HG03066 (cell line): ENCODE data around the gene EMC6.
A peak's percentile ranks its signal among the peaks of the same experiment; 100 is the strongest.

Source experiments
- ATAC-seq: cut with Tn5 transposase; IDR thresholded peaks from one replicate; pipeline ENCODE4 v1.9.1; 2021; ENCODE audit warnings: low read depth; ENCODE audit not compliant: unreplicated experiment

Gene EMC6

DNA sequence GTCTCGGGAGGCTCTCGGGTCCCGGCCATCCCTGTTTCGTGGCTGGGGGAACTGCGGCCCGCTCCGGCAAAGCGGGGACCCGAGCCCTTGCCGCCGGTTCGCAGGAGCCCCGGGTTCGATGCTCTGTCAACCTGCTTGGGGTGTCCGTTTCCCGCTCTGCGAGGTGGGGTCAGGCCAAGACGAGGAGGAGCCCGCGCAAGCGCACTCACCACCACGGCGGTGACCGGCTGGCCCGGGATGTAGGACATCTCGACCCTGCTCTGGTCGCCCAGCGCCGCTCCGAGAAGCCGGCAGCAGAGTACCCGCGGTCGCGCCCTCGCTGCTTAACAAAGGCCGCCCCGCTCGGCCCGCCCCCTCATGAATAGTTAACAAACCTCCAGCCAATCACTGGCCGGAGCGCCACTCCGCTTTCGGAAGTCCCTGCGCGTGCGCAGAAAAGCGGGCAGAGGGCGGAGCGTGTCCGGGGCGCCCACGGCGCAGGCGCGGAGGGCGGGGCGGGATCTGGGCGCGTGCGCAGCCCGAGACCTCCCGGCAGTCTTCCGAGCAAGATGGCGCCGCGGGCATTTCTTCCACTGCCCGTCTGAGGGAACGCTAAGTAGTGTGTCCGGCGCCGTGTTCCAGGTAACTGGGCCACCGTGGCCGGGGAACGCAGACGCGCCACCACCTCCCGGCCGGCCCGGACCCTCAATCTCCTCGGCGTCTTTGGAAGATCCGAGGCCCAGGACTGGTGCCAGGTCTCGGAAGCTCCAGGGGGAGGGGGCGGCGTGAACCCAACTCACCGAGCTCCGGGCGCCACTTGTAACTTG, at the start of gene EMC6, which contains the start of gene TAX1BP3:
Gene EMC6, plus strand, starts transcription at position 534 of the 806 bp plus-strand sequence. CDS start 335 bp downstream, outside the sequence.
Gene TAX1BP3, minus strand, starts transcription at position 300 of the 806 bp plus-strand sequence. Its CDS starts 52 bp downstream, at position 248.
- ATAC-seq = peak; percentile 88

DNA sequence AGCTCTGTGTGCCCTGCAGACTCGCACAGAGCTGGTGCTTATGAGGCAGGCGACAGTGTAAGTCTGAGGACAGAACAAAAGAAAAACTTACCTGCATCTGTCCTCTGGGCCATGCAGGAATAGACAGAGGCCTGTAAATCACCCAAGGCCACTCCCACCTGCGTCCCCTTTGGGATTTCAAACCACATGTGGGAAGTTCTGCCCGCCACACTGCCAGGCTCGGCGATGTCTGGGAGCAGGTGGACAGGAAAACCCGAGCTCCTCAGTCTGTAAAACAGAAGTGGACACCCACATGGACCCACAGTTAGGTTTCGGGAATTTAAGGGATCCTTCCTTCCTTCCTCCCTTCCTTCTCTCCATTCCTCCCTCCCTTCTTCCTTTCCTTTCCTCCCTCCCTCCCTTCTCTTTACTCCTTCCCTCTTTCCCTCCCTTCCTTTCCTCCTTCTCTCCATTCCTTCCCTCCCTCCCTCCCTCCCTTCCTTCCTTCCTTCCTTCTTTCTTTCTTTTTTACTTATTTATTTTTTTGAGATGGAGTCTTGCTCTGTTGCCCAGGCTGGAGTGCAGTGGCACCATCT, 47.4 kb upstream of the EMC6 start:
- no peak for ATAC-seq

DNA sequence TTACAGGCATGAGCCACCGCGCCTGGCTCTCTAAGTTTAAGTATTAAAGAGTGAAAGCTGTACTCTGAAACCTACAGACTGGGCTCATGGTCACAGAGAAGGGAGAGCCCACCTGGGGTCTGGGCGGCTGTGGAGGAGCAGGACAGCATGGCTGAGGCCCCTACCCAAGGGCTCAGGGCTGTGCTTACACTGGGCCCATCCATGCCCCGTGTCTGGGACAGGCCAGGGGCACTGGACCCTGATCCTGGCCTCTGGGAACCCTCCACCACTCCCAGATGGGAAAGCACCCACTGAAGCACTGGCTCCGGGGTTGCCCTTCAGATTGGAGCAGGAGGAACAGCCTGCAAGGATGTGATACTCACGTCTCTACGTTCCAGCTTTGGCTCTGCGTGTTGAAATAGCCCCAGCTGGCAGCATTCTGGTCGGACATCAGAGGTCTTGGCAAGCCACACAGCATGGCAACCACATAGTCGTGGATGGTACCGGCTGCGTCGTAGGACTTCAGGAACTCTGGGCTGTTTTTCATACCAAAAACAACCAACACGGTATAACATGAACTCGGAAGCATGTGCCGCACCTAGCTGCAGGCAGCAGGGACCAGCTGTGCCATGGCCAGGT, 45.5 kb upstream of the EMC6 start:
- ATAC-seq = no peak

DNA sequence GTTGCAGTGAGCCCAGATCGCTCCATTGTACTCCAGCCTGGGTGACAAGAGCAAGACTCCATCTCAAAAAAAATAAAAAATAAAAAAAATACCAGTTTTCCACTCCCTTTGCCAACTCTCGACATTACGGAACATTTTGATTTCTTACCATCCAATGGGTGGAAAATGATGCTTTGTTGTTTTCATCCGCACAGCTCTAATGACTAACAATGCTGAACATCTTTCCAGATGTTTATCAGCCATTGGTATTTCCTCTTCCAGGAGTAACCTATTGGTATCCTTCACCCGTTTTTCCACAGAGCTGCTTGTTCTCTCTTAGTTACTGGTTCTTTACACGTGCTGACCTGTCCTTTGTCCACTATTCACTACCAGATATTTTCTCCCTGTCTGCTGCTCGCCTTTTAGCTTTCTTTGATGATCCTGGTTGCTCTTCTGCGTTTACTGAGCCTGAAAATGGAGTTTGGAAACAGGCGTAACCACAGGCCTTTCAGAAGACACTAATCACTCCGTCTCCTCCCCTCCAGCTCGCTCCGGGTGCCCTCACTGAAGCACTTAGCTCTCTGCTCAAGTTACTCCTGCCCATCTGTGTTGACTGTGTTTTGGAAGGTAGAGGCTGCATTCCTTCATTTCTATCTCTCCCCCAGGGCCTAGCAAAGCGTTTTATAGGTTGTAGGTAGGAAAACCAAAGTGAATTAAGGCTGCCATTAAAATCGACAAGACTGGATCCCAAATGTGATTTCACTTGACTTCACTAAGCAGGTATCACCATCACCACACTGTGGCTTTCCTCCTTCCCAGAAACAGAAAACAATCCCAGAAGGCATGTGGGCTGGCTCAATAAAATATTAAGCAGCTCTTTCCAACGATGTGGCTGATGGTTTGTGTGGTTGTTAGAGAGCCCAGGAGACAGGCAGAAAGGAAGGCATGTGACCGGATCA, 41.5 kb upstream of the EMC6 start:
- ATAC-seq = no peak

DNA sequence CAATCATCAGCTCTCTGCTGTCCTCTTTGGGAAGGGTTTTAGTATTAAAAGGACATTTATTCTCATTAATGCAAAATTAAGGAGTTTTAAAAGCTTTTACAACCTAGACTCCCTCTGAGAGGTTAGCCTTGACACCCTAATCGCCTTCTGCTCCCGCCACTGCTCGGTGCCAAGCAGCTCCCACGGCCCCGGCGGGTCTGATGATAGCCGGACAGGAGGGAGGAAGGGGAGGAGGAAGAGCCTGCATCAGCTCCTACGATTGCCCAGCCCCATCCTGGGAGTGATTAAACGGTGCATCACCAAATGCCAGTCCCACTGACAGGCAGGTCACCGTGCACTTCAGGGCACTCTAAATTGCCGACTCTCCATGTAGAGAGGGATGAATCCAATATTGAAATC, 40.8 kb upstream of the EMC6 start:
- no peak for ATAC-seq

DNA sequence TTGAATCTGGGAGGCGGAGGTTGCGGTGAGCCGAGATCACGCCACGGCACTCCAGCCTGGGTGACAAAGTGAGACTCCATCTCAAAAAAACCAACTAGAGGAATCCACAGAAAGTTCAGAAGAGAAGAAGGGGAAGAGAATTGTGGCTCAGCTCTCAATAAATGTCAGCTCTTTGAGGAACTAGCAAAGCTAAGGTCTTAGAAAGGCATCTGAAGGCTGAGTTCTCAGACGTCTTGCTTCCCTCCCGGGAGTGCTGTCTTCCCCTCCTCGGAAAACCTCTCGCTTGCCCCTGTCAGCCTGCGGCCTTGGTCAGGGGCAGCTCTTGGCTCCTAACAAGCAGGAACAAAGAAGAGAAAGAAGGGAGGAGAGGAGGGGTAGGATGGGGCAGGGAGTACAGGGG, 37.8 kb upstream of the EMC6 start:
- no peak for ATAC-seq

DNA sequence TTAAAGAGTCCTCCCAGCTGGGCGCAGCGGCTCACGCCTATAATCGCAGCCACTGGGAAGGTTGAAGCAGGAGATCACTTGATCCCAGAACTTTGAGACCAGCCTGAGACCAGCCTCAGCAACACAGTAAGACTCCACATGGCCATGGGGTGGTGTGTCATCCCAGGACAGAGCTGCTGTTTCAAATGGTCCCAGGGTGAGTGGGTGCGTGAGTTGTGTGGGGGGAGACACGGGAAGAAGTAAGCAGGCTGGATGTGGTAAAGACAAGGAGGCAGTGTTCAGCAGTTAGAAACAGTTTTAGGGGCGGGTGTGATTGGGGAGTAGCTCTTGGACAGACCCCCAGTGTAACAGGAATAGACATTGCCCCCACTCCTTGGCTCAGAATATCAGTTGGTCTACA, 36.3 kb upstream of the EMC6 start:
- no peak for ATAC-seq

DNA sequence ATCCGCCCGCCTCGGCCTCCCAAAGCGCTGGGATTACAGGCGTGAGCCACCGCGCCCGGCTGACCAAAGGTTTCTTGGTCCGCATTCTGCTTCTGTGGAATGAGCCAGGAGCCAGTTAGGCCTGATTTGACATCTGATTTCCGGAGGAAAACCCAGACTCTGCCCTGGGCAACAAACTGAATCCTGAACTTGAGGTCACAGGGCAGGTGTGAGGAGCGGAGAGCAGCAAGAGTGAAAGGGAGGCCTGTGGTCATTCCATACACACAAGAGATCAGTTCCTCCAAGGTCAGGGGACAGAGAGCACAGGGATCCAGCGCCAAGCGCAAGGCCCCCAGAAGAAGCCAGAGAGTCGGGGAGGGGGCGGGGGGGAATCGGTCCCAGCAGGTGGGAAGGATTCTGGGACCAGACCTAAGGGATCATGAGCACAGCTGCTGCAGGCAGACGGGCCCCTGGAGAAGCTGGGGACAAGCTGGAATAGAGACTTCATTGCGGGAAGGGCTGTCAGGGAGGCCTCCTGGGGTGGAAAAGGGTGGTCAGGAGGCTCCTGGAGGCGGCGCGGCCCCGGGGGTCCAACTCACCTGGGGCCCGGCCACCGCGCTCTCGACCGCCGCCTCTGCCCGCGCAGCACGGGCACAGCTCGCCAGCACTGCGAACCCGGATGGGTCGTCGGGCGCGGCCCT, 33.0 kb upstream of the EMC6 start:
- no peak for ATAC-seq

DNA sequence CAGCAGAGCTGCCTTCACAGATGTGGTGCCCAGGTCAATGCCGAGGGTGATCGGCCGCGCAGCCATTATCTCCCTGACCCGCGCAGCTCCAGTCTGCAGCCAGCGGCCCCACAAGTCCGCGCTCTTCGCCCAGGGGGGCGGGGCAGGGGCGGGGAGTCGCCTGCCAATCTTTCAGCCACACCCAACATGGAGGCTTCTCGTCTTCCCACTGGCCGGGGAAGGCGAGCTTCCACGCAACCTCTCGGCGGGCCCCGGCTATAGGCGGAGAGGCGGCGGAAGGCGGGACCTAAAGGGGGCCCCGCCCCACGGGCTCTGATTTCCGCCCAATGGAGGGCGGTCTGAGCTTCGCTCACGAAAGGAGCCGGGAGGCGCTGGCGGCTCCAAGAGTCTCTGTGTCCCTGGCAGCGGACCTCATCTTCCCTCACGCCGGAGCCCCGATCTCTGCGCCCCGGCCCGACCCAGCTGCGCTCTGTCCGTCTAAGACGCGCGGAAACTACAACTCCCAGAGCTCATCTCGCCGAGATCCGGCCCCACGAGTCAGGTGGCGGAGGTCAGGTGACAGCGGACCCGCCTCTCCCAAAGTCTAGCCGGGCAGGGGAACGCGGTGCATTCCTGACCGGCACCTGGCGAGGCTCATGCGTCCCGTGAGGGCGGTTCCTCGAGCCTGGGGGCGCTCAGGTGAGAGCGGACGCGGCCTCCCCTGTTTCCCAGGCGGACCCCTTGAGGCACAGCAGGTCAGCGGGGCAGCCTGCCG, 32.3 kb upstream of the EMC6 start, which contains the start of the genes CTNS and SHPK:
Gene CTNS, plus strand, starts transcription at position 607 of the 754 bp plus-strand sequence. CDS start 3,447 bp downstream, outside the sequence.
Gene SHPK, minus strand, starts transcription at position 97 of the 754 bp plus-strand sequence. Its CDS starts 31 bp downstream, at position 66.
- ATAC-seq = peak; percentile 90

DNA sequence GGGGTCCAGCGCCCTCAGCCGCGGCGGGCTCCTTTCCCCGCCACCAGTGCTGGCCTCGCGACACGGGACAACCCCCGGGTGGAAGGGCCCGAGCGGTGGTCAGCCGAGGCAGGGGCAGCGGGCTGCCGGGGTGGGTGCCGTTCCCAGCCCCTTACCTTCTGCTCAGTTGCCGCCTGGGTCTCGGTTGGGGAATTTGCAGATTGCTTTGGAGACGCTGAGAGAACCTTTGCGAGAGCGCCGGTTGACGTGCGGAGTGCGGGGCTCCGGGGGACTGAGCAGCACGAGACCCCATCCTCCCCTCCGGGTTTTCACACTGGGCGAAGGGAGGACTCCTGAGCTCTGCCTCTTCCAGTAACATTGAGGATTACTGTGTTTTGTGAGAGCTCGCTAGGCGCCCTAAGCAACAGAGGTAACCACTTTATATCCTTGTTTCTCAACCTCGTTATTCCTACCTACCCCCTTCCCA, 31.7 kb upstream of the EMC6 start:
- ATAC-seq = peak; percentile 7

DNA sequence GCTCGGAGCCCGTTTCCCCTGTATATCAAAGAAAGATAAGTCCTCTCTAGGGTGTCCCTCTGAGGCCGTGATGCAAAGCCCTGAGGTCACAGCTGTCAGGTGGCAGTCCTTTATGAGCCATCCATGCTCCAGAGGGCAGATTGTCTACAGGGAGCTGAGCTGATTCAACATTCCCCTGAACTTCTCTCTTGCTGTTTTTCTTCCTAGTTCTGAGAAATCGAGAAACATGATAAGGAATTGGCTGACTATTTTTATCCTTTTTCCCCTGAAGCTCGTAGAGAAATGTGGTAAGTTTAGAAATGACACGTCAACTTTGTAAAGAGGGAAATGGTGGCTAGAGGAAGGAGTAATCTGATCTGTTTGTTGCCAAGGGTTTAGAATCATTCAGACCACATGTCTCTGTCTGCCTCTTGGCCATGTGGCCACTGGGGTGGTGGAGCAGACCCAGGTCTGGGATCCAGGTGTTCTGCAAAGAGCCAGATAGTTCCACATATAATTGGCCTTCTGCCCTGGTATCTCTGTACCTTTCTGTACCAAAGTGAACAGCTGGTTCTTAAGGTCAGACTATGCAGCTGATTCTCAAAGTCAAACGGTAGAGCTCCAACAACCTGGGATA, 28.5 kb upstream of the EMC6 start:
- no peak for ATAC-seq

DNA sequence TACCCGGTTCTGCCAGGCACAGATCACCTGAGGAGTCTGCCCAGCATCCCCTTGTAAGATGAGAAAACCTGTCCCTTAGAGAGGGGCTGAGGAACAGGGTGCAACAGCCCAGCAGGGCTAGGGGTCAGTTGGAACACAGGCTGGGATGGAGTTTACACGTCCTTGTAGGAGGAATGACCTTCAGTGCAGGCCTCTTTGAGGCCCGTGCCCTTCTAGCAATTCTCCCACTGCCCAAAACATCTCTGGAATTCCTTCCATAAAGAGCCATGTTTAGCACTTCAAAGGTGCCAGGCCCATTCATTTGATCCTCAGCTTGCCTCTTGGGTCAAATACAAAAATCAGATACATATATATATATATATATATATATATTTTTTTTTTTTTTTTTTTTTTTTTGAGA, 27.6 kb upstream of the EMC6 start:
- no peak for ATAC-seq

DNA sequence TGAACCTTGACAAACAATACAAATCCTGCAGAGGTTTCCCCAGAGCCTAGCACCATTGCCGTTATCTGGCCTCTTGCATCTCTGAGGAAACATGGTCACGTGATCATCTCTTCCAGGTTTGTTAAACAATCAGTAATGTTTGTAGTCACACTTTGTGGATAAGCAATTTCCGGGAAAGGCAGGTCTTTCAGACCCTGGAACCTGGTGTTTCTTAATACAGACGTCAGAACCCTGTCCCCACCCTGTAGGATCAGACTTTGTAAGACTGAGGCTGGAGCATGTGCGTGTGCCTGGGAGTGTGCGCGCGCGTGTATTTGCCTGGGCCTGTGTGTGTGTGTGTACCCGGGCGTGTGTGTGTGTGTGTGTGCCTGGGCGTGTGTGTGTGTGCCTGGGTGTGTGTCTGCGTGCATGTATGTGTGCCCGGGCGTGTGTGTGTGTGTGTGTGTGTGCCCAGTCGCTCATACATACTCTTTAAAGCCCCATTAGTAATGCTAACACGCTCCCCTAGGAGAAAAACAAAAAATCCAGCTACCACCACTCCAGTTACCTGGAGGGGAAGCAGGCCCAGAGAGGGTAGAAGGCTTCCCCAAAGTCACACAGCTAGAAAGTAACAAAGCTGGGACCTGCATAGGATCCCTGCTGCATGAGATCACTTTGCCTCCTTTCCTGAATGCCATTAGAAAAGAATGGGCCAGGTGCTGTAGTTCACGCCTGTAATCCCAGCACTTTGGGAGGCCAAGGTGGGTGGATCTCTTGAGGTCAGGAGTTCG, 26.7 kb upstream of the EMC6 start:
- ATAC-seq = no peak

DNA sequence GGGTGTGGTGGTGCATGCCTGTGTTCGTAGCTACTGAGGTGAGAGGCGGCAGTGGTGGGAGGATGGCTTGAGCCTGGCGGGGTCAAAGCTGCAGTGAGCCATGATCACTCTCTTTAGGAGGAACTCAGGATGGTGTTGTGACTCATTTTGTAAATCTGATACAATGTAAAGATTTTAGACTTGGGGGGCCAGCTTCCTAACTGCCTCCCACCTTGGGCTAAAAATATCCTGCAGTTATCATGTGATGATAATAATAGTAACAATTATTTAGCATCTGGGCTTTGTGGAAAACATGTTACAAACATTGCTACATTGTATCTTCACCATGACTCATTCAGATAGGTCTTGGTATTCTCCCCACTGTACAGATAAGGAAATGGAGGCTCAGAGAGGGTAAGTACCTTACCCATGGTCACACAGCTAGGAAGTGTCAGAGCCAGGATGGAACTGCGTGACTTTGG, 24.7 kb upstream of the EMC6 start:
- ATAC-seq = no peak

DNA sequence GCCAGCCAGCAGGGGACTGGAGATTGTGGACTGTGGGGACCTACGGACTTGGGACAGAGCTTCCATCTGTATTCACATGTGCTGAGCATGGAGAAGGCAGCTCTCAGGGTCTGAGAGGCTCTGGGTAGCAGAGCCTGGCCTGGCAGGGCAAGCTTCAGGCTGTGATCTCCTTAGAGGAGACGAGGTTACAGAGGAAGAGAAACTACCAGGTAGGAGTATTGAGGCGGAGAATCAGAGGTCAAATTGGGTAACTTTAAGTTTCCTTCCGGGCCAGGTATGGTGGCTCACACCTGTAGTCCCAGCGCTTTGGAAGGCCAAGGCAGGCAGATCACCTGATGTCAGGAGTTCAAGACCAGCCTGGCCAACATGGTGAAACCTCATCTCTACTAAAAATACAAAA, 23.3 kb upstream of the EMC6 start:
- no peak for ATAC-seq

DNA sequence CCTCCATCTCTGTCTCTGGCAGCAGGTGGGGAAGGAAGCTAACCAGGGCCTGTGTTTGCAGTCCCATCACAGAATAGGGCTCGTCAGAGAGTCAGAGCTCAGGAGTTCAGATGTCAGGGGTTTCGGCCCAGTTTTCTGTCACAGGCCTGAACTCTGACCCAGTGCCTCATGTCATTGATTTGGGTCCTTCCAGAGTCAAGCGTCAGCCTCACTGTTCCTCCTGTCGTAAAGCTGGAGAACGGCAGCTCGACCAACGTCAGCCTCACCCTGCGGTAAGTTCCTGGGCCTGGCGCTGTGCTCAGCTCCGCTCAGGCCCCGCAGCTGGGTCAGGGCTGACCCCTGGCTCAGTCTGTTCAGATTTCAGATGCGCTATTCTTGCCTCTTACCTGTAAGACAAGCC, 21.4 kb upstream of the EMC6 start:
- ATAC-seq = no peak

DNA sequence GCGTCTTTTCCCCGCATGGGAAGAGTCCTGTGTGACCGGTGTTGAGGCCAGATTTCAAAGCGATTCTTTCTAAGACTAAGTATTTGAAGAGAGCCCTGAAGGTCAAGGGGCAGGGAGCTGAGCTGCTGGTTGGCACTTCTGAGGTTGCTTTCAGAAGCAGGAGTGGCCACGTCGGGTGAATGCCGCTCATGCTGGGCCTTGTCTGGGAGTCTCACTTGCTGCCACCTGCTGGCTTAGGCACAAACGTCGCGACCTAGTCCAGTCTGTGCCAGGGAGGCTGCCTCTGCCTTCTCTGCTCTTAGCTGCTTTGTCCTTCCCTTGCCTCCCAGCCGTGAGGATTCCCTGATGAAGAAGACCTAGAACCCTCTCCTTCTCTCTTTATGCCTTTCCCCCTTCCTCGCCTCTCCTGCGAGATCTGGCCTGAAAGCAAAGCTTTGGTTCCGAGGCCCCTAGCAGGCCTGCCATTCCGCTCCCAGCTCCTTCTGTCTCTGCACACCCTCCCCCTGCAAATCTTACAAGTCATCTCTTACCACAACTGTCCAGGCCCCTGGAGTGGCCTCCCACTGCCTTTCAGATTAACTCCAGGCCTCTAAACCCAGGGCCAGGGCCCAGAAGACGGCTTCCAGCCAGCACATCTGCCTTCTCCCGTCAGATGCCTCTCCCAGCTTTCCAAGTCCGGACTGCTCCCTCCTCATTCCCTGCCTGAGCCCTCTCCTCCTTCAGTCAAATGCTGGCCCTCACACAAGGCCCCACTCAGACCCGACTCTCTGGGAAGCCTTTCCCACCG, 20.6 kb upstream of the EMC6 start:
- ATAC-seq = no peak
